Aorta (tissue), 4 donors: ENCODE results near the gene NLRC5. TPM values are rescaled to one million over a fixed set of nuclear protein-coding genes. Genes with fewer than 3 reads are reported as not detected.

Source experiments
- polyA plus RNA-seq, 2 donors: library from polyadenylated mRNA; stranded (reverse); fragments of 200-250 nt; gene quantifications; one replicate each; pipeline ENCODE4 v1.2.3, GENCODE V29; 2013
- total RNA-seq, 2 donors: library from RNA; stranded (reverse); fragmentation: NEBNext Ultra II Directional; extraction: Animal tissue kit (Norgen Biotek cat#: 25700); gene quantifications; one replicate each; pipeline ENCODE4 v1.2.1, GENCODE V29; 2021
- donor health status: healthy with polysubstance abuse.
- donor health status: Bipolar disorder and iron deficiency.
- donor health status: DM: no; HTN: no; CAD: no.
- donor health status: DM: yes; HTN: yes; CAD: no.

Gene NLRC5
- total and polyA plus RNA-seq, 4 donors: 4.9 to 82.9 (median 35.9) TPM

Other genes starting within 250 kb of the NLRC5 start
- not detected for gene SLC12A3, start 124.3 kb upstream of the NLRC5 start, total RNA-seq
- gene SLC12A3, start 124.3 kb upstream of the NLRC5 start, polyA plus RNA-seq: not detected
- gene HERPUD1, start 57.4 kb upstream of the NLRC5 start, total RNA-seq: 100 to 1,000 TPM; 152 to 173 TPM
- 10 to 100 TPM; 52.5 to 64.1 TPM for gene HERPUD1, start 57.4 kb upstream of the NLRC5 start, polyA plus RNA-seq
- gene CETP, start 27.6 kb upstream of the NLRC5 start, total RNA-seq: 1 to 10 TPM in 1 of 2 donors, under 1 TPM in 1; 0.49 to 1.3 TPM
- not detected for gene CETP, start 27.6 kb upstream of the NLRC5 start, polyA plus RNA-seq
- gene CPNE2, start 103.0 kb downstream of the NLRC5 start, total RNA-seq: 10 to 100 TPM; 29.4 to 37.1 TPM
- 10 to 100 TPM; 19.0 to 21.4 TPM for gene CPNE2, start 103.0 kb downstream of the NLRC5 start, polyA plus RNA-seq
- gene PSME3IP1, start 196.5 kb downstream of the NLRC5 start, total RNA-seq: 10 to 100 TPM; 59.8 to 85.7 TPM
- 10 to 100 TPM; 34.9 to 90.8 TPM for gene PSME3IP1, start 196.5 kb downstream of the NLRC5 start, polyA plus RNA-seq
- gene RSPRY1, start 196.8 kb downstream of the NLRC5 start, total RNA-seq: 10 to 100 TPM; 30.9 to 32.5 TPM
- gene RSPRY1, start 196.8 kb downstream of the NLRC5 start, polyA plus RNA-seq: 10 to 100 TPM; 10.4 to 12.7 TPM